ENCODE results near the gene ATXN10.

The ATXN10 gene

GRCh38 chr22:45752036-45752435 is 80.4 kb downstream of the ATXN10 start:
- no peak for DNase-seq (ENCODE audit: low read depth in 1 of 2, low spot score in 1 of 2)
- Histone ChIP-seq H3K27me3 (ENCODE audit: insufficient read depth, poor library complexity, severe bottlenecking) (no peaks in the 10 kb centered on the region), H3K4me3 (replicated peaks; ENCODE audit: insufficient read depth, low read length) (no peak overlapping the region), H3K27ac (replicated peaks) (no peak overlapping the region)
- TF ChIP-seq REST (IDR thresholded peaks at IDR 0.05; ENCODE audit: insufficient replicate concordance, low read depth) (no peak), GABPA (IDR thresholded peaks at IDR 0.05; ENCODE audit: low read depth) (no peak), POLR2AphosphoS5 (IDR thresholded peaks at IDR 0.05; ENCODE audit: low read depth) (no peak), SPI1 (IDR thresholded peaks at IDR 0.05; ENCODE audit: borderline replicate concordance, low read depth) (no peak), CTCF (IDR thresholded peaks at IDR 0.05; ENCODE audit: insufficient read depth, low read length) (no peak)

- TF ChIP-seq REST (IDR thresholded peaks at IDR 0.05; ENCODE audit: insufficient replicate concordance, low read depth) (no peak), POLR2AphosphoS5 (IDR thresholded peaks at IDR 0.05; ENCODE audit: low read depth) (no peak), GABPA (IDR thresholded peaks at IDR 0.05; ENCODE audit: low read depth) (no peak), SPI1 (IDR thresholded peaks at IDR 0.05; ENCODE audit: borderline replicate concordance, low read depth) (no peak), CTCF (IDR thresholded peaks at IDR 0.05; ENCODE audit: insufficient read depth, low read length) (no peak)
- H3K27me3 ChIP-seq (ENCODE audit: insufficient read depth, poor library complexity, severe bottlenecking) = no peaks in the 10 kb centered on the region
- H3K4me3 ChIP-seq (replicated peaks; ENCODE audit: insufficient read depth, low read length) = no peak overlapping the region
- no peak overlapping the region for H3K27ac ChIP-seq (replicated peaks)
- no peak for DNase-seq (ENCODE audit: low read depth in 1 of 2, low spot score in 1 of 2)
Observed at GRCh38 chr22:45754822-45755221, 83.2 kb downstream of the ATXN10 start.

- TF ChIP-seq CTCF (IDR thresholded peaks at IDR 0.05; ENCODE audit: insufficient read depth, low read length) = no peak
- no peak for TF ChIP-seq GABPA (IDR thresholded peaks at IDR 0.05; ENCODE audit: low read depth)
- TF ChIP-seq POLR2AphosphoS5 (IDR thresholded peaks at IDR 0.05; ENCODE audit: low read depth) = no peak
- no peak for TF ChIP-seq REST (IDR thresholded peaks at IDR 0.05; ENCODE audit: insufficient replicate concordance, low read depth)
- no peak for TF ChIP-seq SPI1 (IDR thresholded peaks at IDR 0.05; ENCODE audit: borderline replicate concordance, low read depth)
- no peak for DNase-seq (ENCODE audit: low read depth in 1 of 2, low spot score in 1 of 2)
- Histone ChIP-seq H3K4me3 (replicated peaks; ENCODE audit: insufficient read depth, low read length) (no peak overlapping the region), H3K27ac (replicated peaks) (no peak overlapping the region), H3K27me3 (ENCODE audit: insufficient read depth, poor library complexity, severe bottlenecking) (no peaks in the 10 kb centered on the region)
Observed at GRCh38 chr22:45756558-45756957, 84.9 kb downstream of the ATXN10 start.

Measured in HL-60 (cell line).